DMS 273 treated with DMSO at 0.1 percent for 48 hours (cell line): Measurements from ENCODE around the gene AMMECR1L.
"Not testable (repeated sequence)": the region's sequence is repeated elsewhere in the genome, so short reads cannot be mapped to it uniquely, and the experiment has no call there.

ENCODE experiments used
- DNase-seq: peaks from one replicate; lab custom pipeline; 2025; lab: John Stamatoyannopoulos, UW

The AMMECR1L gene

GRCh38 chr2:127887082-127887775 is 1.5 kb upstream of the AMMECR1L start:
- DNase-seq: no peak

GRCh38 chr2:127886593-127886935 is 808 bp upstream of the AMMECR1L start:
- not testable (repeated sequence) for DNase-seq

DNA sequence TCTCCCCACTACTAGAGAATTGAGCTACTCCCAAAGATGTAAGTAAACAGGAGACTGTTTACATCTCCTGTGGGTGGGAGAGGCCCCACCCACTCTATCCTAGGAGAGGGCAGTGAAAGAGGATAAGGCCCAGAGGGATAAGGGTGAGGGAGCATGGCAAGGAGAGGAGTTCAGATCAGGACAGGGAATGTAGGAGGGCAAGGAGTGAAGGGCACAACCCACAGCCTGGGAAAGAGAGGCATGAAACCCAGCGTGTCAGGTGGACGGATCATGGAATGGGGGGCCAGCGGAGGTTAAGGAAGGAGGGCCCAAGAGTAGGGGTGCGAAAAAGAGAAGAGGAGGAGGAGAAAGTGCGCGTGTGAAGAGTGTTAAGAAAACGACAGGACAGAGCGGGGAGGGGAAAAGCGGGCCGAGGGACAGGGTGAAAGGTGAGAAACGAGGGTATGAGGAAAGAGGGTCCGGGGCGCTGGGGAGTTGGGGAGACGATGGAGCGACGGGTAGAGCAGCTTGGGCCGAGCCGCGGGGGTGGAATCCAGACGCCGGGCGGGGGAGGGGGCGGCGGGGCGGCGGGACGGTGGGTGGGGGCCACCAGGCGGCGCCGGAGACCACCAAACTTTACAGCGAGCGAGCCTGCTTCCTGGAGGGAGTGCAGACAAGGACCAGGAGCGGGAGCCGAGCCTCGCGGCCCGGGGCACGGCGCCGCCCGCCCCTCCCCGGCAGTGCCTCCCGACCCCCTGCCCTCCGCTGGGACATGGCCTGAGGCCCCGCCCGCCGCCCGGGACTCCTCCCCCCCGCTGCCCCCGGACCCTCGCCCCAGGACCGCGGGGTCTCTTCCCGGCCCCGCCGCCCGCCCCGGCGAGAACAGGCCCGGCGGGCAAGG is 655 bp downstream of the AMMECR1L start:
- not testable (repeated sequence) for DNase-seq

- no peak for DNase-seq
Measured at GRCh38 chr2:127884436-127884835, 1.3 kb downstream of the AMMECR1L start.

DNA sequence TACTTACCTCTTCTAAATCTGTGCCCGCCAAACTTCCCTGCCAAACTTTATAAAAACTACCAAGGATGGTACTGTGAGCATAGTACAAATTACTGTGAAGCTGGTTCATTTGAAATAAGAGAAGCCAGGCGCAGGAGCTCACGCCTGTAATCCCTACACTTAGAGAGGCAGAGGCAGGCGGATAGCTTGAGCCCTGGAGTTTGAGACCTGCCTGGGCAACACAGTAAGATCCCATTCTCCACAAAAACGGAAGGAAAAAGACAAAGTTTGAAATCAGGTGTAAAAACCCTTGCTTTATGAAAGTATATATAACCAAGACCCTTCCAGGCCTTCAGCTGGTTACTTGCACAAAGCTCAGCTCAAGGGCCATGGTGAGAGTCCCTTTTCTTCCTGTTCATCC is 5.9 kb downstream of the AMMECR1L start:
- DNase-seq: no peak

DNA sequence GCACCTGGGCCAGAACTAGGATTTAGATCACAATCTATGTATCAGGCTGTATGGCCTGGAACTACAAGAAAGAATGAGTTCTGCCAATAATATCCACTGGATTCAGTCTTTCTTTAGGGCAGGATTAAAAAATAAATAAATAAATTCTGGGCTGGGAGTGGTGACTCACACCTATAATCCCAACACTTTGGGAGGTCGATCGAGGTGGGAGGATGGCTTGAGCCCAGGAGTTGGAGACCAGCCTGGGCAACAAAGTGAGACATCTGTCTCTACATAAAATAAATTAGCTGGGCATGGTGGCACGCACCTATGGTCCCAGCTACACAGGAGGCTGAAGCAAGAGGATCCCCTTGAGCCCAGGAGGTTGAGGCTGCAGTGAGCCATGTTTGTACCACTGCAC is 8.1 kb downstream of the AMMECR1L start:
- no peak for DNase-seq

GRCh38 chr2:127877136-127877535 is 8.6 kb downstream of the AMMECR1L start:
- no peak for DNase-seq

GRCh38 chr2:127874378-127875269 is 11.1 kb downstream of the AMMECR1L start:
- DNase-seq: no peak

DNA sequence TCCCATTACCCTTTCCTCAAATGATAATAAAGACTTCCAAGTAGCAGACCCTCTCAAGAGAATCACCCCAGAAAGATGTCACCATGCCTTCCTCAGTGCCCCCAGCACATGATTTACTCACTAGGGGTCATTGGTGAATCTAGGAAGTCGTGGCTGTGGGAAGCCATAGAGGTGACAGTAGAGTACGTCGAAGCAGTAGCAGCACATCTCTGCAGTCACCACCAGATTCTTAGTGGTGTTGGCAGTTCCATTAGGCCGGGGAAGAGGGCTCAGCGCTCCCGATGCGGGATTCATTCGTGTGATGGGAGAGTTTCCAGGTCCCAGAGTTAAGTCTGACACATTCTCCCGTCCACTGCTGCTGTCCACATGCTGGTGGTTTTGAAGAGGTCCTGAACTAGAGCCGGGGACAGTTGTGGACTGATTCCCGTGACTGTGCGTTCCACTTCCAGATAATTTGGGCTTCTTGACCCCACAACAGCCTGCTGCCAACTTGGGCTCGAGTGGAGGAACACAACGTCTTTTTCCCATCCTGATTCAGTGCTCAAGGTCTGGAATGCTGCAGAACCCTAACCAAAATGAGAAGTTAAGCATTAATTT is 12.0 kb downstream of the AMMECR1L start:
- no peak for DNase-seq

DNA sequence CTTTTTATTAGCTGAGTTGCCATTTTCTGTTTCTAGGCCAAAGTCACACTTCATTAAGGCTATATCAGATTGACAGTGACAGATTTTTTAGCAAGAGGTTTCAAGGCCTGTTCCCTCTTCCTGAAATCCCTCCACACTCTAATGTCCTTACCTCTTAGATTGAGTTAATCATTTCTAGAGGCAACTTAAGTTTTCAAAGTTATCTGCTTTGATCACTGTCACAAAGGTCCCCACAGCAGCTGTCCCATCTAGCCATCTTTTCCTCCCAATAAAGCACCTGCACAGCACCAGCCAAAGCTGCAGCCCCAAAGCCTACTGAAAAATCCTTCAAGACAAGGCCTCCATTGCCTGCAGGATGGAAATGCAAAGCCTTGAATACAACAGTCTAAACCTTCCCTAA is 13.4 kb downstream of the AMMECR1L start:
- DNase-seq: no peak

- DNase-seq: no peak
Measured at GRCh38 chr2:127865926-127866325, 19.8 kb downstream of the AMMECR1L start.

DNA sequence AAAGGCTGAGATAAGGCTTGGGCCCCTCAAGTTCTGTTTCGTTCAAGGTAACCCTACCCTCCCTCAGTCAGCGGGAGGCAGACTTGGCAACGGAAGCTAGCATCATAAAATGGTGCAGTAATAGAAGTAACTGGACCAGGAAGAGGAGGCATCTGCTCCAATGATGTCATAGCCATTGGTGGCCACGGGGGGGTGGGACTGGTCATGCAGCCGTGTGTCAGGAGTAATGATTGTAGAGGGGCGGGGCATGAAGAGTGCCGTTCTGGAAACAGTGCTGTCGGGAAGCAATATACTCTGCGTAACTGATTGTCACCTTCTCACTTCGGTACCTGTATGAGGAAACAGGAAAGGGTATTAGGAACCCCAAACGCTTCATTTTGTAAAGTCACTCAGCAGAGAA is 20.9 kb downstream of the AMMECR1L start:
- DNase-seq: no peak

GRCh38 chr2:127862228-127862627 is 23.5 kb downstream of the AMMECR1L start:
- no peak for DNase-seq

DNA sequence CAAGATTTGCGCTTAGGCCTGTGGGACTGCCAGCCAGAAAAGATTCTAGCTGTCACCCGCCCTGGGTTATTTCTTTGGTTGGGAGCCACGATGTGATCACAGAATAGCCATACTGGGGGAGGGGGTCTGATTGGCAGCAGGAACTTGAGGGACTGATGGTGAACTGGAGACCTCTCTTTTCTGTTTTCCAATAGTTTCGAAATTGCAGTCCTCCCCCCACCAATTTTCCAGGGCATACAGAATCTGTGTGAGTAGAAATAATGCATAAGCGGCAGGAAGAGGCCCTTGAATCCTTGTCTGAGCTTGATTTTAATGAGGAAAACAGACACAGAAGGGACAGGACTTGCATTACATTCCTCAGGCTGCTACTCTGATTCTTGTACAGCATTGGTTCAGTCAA is 25.6 kb downstream of the AMMECR1L start:
- DNase-seq: no peak

- DNase-seq: no peak
Measured at GRCh38 chr2:127859712-127860085, 26.1 kb downstream of the AMMECR1L start.

GRCh38 chr2:127857265-127857808 is 28.4 kb downstream of the AMMECR1L start:
- no peak for DNase-seq

GRCh38 chr2:127853671-127854070 is 32.1 kb downstream of the AMMECR1L start:
- DNase-seq: no peak

- DNase-seq: no peak
Measured at GRCh38 chr2:127852388-127852787, 33.4 kb downstream of the AMMECR1L start.

GRCh38 chr2:127847931-127848330 is 37.8 kb downstream of the AMMECR1L start:
- DNase-seq: no peak

DNA sequence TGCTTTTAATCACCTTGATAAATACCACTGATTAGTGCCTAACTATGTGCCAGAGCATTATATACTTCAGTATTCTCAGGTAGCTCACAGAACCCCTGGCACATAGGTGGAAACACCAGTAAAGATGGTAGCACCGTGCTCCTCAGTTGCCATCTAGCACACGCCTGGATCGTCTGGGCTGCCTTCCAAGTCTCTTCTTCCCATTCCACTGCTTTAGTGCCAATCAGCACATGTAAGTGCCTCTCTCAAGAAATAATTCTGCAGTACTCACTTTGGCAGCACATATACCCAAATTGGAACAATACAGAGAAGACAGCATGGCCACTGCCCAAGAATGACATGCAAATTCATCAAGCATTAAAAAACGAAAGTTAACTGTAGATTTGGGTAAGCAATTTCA is 40.8 kb downstream of the AMMECR1L start:
- DNase-seq: no peak

DNA sequence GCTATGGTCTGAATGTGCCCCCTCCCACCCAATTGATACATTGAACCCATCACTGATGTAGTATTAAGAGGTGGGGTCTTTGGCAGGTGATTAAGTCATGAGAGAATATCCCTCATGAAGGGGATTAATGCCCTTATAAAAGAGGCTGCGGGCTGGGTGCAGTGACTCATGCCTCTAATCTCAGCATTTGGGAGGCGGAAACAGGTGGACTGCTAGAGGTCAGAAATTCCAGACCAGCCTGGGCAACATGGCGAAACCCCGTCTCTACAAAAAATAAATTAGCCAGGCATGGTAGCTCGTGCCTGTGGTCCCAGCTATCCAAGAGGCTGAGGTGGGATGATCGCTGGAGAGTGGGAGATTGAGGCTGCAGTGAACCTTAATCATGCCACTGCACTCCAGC is 42.1 kb downstream of the AMMECR1L start:
- DNase-seq: no peak
